ENCODE data around the gene PHETA1. TPM values are rescaled to one million over a fixed set of nuclear protein-coding genes. Genes with fewer than 3 reads are reported as not detected.

The PHETA1 gene
- total RNA-seq, 1 experiment from 2014 or later, result 4.2 TPM

DNA sequence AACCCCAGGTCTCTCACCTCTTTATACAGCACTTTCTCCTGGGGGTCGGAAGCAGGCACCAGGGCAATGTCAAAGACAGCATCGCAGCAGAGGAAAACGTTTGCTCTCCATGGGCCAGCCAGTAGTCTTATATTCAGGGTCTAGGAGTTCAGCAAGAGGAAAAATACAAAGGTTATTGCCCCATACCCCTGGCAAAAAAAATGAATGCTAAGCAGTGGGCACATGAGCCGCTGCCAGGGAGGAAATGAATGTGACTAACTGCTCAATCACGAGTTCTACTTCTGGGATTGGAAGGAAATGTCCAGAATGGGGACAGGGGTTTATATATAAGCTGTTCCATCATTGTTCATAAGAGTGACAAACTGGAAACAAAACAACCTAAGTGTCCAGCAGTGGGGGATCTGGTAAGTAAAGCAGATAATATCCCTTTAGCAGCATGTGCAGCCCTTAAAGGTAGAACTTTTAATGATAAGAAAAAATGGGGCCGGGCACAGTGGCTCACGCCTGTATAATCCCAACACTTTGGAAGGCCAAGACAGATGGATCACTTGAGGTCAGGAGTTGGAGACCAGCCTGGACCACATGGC, 53.8 kb downstream of the PHETA1 start:
- Histone ChIP-seq H3K27me3 (no peaks in the 10 kb centered on the region), H3K4me3 (no peak overlapping the region), H3K9me3 (replicated peaks) (no peaks in the 10 kb centered on the region), H3K36me3 (no peaks in the 10 kb centered on the region), H3K27ac (no peak overlapping the region), H3K4me1 (peaks cover 6% of the 10 kb centered on the region; the same call in 1 of the 2 replicates)
- no peak for DNase-seq

DNA sequence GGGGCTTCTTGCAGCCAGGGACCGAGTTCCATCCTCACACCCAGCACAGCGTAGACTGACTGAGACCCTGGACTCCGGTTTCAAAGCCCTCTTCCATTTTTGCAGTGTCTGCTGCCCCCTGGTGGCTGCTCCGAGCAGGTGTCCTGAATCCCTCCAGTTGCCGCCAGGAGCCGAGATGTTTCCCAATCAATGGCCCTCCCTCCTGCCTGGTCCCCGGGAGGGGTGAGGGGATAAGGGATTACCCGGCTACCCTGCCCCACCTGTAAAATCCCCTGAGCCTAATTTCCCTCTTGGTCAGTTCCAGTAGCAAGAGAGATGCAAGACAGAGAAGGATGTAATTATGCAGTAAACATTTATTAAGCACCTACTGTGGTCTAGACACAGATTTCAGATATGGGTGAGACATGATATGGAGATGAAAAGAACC, 55.0 kb downstream of the PHETA1 start:
- peak; percentile 63 to 81 for DNase-seq

DNA sequence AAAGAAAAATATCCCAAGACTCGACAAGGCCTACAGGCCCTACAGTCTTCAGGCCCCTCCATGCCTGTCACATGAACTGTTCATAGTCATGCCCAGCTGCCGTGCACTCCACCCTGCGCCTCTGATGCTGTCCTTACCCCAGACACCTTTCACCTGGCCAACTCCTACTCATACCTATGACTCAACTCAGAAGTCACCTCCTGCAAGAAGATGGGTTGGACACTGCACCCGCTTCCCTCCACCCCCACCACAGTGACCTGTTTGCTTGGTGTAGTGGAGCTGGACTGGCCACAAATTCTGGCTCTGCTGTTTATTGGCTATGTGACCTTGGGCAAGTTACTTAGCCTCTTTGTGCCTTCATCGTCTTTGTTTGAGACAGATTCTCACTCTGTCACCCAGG, 56.2 kb downstream of the PHETA1 start:
- no peaks in the 10 kb centered on the region for H3K9me3 ChIP-seq (replicated peaks)
- H3K27me3 ChIP-seq, result no peaks in the 10 kb centered on the region
- H3K36me3 ChIP-seq, result no peaks in the 10 kb centered on the region
- no peak overlapping the region for H3K27ac ChIP-seq
- no peak overlapping the region for H3K4me3 ChIP-seq
- H3K4me1 ChIP-seq, result peaks cover 6% of the 10 kb centered on the region; the same call in 1 of the 2 replicates
- no peak for DNase-seq

More for the DNA sequence above, 55.0 kb downstream of the PHETA1 start:
- Histone ChIP-seq H3K9me3 (replicated peaks) (no peaks in the 10 kb centered on the region), H3K4me3 (no peak overlapping the region), H3K27ac (no peak overlapping the region), H3K4me1 (peaks cover 6% of the 10 kb centered on the region; the same call in 1 of the 2 replicates), H3K36me3 (no peaks in the 10 kb centered on the region), H3K27me3 (no peaks in the 10 kb centered on the region)

DNA sequence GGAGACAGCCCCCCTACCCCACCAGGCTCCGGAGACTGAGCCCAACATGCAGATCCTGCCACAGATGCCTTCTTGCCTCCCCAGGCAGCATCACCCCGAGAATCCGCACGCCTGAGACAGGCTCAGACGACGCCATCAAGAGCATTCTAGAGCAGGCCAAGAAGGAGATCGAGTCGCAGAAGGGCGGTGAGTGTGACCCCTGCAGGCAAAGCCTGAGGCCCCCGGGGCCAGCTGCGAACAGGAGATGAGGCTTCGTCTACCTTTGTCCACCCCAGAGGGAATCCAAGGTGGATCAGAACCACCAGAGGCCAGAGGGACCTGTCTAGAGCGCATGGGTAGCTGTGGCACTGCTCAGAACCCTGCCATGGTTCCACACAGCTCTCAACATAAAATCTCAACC, 56.9 kb downstream of the PHETA1 start:
- no peak for DNase-seq
- Histone ChIP-seq H3K27me3 (no peaks in the 10 kb centered on the region), H3K9me3 (replicated peaks) (no peaks in the 10 kb centered on the region), H3K36me3 (no peaks in the 10 kb centered on the region), H3K27ac (no peak overlapping the region), H3K4me1 (peaks cover 6% of the 10 kb centered on the region; the same call in 1 of the 2 replicates), H3K4me3 (no peak overlapping the region)

DNA sequence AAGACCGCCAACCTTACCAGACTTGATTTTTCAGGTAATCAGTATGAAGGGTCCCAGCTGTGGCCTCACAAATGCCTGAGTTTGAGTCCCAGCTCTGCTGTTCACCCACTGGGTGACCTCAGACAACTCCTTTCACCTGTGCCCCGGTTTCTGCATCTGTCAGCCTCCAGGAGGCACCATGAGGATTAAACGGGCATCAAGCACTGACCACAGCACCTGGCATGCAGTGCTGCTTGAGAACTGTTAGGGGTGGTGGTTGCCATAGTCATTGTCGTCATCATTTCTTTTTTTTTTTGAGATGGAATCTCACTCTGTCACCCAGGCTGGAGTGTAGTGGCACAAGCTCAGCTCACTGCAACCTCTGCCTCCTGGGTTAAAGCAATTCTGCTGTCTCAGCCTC, 57.9 kb downstream of the PHETA1 start:
- peaks cover 6% of the 10 kb centered on the region; the same call in 1 of the 2 replicates for H3K4me1 ChIP-seq
- no peaks in the 10 kb centered on the region for H3K27me3 ChIP-seq
- H3K27ac ChIP-seq, result no peak overlapping the region
- no peaks in the 10 kb centered on the region for H3K9me3 ChIP-seq (replicated peaks)
- DNase-seq, result peak; percentile 33 to 48
- no peak overlapping the region for H3K4me3 ChIP-seq
- no peaks in the 10 kb centered on the region for H3K36me3 ChIP-seq

Other genes with a start within 250 kb of the PHETA1 start
- gene SH2B3, start 36.8 kb upstream of the PHETA1 start, total RNA-seq (2014; rRNA removed; shearing (Covaris generic)), result 11.1 and 13.2 TPM in 2 replicates
- gene ATXN2, start 230.2 kb upstream of the PHETA1 start, total RNA-seq (2014; rRNA removed; shearing (Covaris generic)), result 25.2 and 38.2 TPM in 2 replicates